Putamen (tissue), 1 donor: ENCODE measurements around the gene ZNF770.
A peak's percentile ranks its signal among the peaks of the same experiment; 100 is the strongest.

ENCODE experiments used
- DNase-seq: peaks from one replicate; pipeline ENCODE4 v3.0.0-alpha.2; 2016; ENCODE audit warnings: low spot score

Gene ZNF770

GRCh38 chr15:34988027-34988902 lies at the start of gene ZNF770:
ZNF770 (minus strand) TSS chr15:34988287; CDS start chr15:34983434, 4,853 bp downstream.
- DNase-seq = peak; percentile 82

GRCh38 chr15:35028235-35028984 lies 40.3 kb upstream of the ZNF770 start:
- DNase-seq = no peak

GRCh38 chr15:35023804-35024203 lies 35.7 kb upstream of the ZNF770 start:
- DNase-seq = no peak

- no peak for DNase-seq
Observed at GRCh38 chr15:35020974-35021373, 32.9 kb upstream of the ZNF770 start.

- DNase-seq = no peak
Observed at GRCh38 chr15:35019404-35020327, 31.6 kb upstream of the ZNF770 start.

- peak; percentile 11 for DNase-seq
Observed at GRCh38 chr15:35014241-35014640, 26.2 kb upstream of the ZNF770 start.

GRCh38 chr15:35013370-35013769 lies 25.3 kb upstream of the ZNF770 start:
- DNase-seq = no peak

GRCh38 chr15:35007397-35007796 lies 19.3 kb upstream of the ZNF770 start:
- no peak for DNase-seq

GRCh38 chr15:35005933-35006332 lies 17.8 kb upstream of the ZNF770 start:
- no peak for DNase-seq

- DNase-seq = no peak
Observed at GRCh38 chr15:35003928-35004327, 15.8 kb upstream of the ZNF770 start.

- no peak for DNase-seq
Observed at GRCh38 chr15:35000511-35000910, 12.4 kb upstream of the ZNF770 start.

- DNase-seq = no peak
Observed at GRCh38 chr15:34999906-35000305, 11.8 kb upstream of the ZNF770 start.

GRCh38 chr15:34994925-34995324 lies 6.8 kb upstream of the ZNF770 start:
- no peak for DNase-seq

- DNase-seq = no peak
Observed at GRCh38 chr15:34993877-34994276, 5.8 kb upstream of the ZNF770 start.

GRCh38 chr15:34993412-34993811 lies 5.3 kb upstream of the ZNF770 start:
- no peak for DNase-seq

- DNase-seq = no peak
Observed at GRCh38 chr15:34987609-34988026, 469 bp downstream of the ZNF770 start.

- no peak for DNase-seq
Observed at GRCh38 chr15:34986771-34987480, 1.2 kb downstream of the ZNF770 start.

- DNase-seq = no peak
Observed at GRCh38 chr15:34986326-34986725, 1.8 kb downstream of the ZNF770 start.

- no peak for DNase-seq
Observed at GRCh38 chr15:34984889-34985630, 3.0 kb downstream of the ZNF770 start.

- DNase-seq = no peak
Observed at GRCh38 chr15:34976743-34977142, 11.3 kb downstream of the ZNF770 start.

- no peak for DNase-seq
Observed at GRCh38 chr15:34976073-34976472, 12.0 kb downstream of the ZNF770 start.
